ENCODE measurements around the gene ACOXL. TPM values are rescaled to one million over a fixed set of nuclear protein-coding genes. Genes with fewer than 3 reads are reported as not detected.

The ACOXL gene
- total RNA-seq, 1 donor from 2014 or later = not detected

DNA sequence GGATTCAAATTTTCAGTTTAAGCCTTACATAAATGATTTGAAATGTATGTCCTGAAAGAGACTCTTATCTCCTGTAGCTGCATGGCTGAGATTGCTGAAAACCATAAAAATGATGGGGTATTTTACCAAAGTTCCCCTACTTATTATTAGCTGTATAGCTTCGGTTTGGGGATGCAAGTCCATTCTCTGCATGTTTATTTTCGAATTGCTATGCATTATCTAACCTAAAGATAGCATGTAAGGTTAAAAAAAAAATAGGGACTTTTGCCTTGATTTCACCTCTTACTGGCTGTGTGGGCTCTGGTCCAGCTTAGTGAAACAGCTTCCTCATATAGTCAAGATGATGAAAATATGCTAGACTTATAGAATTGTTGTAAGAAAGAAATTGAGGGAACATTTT lies 14.0 kb upstream of the ACOXL start:
- no peak for DNase-seq (ENCODE audit: low read depth in 2 of 2)

- DNase-seq (ENCODE audit: low read depth in 2 of 2) = no peak
Measured at GRCh38 chr2:110718990-110719389, 13.4 kb upstream of the ACOXL start.

DNA sequence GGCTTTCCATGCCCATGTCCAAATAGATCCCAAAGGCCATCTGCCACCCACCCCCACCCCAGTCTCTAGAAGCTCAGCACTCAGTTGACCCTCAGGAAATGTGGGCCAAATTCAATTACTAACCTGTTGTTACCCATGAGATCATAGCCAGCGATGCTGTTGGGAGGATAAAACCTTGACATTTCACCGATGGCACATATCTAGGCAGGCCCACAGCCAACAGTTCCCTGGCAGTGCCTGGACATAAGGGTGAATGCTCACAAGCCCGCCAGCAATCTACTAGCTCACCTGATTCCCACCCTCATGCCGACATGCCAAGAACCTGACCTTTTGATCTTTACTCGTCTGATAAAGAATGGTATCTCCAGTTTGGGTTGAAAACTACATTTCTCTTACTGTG lies 11.8 kb upstream of the ACOXL start:
- no peak for DNase-seq (ENCODE audit: low read depth in 2 of 2)

DNA sequence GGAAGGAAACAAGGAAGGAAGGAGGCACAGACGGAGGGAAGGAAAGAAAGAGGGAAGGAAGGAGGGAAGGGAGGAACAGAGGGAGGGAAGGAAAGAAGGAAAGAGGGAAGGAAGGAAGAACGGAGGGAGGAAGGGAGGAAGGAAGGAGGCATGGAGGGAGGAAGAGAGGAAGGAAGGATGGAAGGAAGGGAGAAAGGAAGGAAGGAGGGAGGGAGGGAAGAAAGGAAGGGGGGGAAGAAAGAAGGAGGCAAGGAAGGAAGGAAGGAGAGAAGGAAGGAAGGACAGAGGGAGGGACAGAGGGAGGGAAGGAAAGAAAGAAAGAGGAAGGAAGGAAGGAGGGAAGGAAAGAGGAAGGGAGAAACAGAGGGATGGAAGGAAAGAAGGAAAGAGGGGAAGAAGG lies 7.6 kb upstream of the ACOXL start:
- DNase-seq (ENCODE audit: low read depth in 2 of 2) = no peak

DNA sequence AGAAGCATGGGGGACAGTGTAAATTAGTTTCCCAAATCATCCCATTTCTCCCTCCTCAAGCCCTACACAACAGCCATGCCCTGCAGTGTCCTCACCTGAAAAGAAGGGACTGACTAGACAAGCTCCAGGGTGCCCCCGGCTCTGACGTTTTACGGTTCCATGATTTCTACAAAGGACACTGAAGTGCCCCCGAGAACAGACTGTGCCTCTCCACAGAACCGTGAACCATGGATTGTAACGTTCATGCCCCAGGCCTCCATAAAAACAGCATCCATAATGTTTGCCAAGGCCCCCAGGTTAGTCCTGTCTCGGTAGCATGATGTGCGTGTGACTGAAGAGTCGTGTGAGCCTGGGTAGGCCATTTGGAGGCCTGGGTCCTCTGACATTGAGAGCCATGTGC lies 7.0 kb upstream of the ACOXL start:
- no peak for DNase-seq (ENCODE audit: low read depth in 2 of 2)

- DNase-seq (ENCODE audit: low read depth in 2 of 2) = no peak
Measured at GRCh38 chr2:110725859-110726258, 6.5 kb upstream of the ACOXL start.

GRCh38 chr2:110726285-110726684 lies 6.1 kb upstream of the ACOXL start:
- no peak for DNase-seq (ENCODE audit: low read depth in 2 of 2)

GRCh38 chr2:110727923-110728322 lies 4.5 kb upstream of the ACOXL start:
- no peak for DNase-seq (ENCODE audit: low read depth in 2 of 2)

- DNase-seq (ENCODE audit: low read depth in 2 of 2) = no peak
Measured at GRCh38 chr2:110729106-110729505, 3.3 kb upstream of the ACOXL start.

DNA sequence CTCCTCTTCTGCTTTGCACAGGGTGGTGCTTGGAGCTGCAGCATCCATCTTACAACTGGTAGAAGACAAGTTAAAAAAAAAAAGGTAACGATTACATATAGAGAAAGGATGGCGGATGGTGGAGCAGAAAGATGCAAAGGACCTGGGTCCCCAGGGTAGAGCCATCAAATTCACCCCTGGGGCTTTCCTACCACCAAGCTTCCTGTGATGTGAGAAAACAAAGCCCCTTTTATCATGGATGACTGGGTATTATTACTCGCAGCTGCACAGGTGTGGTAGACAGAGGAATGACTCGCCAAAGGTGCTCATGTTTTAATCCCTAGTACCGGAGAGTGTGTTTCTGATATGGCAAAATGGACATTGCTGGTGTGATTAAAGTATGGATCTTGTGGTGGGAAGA lies 1.3 kb upstream of the ACOXL start:
- DNase-seq (ENCODE audit: low read depth in 2 of 2) = no peak

- no peak for DNase-seq (ENCODE audit: low read depth in 2 of 2)
Measured at GRCh38 chr2:110735366-110735765, 3.0 kb downstream of the ACOXL start.

GRCh38 chr2:110737783-110738182 lies 5.4 kb downstream of the ACOXL start:
- no peak for DNase-seq (ENCODE audit: low read depth in 2 of 2)

DNA sequence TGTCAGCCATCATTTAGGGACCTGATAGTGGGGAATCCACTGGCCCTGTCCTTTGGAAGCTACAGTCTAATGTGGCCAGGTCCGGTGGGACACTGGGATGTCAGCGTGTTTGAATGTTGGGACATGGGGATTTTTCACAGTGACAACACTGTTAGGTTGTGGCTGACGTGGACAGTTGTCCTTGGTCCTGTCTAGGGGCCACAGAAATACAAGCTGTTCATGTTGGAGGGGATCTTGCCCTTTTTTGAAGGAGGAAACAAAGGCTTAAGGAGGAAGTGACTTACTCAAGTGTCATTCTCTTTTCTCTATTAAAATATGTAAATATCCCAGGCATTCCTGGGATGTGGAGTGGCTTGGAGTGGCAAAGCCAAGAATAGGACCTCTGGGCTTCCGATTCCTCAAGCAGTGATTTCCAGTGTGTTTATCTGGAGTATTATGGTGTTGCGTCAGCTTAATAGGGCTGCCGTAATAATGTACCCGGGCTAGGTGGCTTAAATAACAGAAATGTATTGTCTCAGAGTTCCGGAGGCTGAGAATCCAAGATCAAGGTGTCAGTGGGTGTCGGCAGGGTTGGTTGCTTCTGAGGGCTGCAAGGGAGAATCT lies 8.5 kb downstream of the ACOXL start:
- no peak for DNase-seq (ENCODE audit: low read depth in 2 of 2)

DNA sequence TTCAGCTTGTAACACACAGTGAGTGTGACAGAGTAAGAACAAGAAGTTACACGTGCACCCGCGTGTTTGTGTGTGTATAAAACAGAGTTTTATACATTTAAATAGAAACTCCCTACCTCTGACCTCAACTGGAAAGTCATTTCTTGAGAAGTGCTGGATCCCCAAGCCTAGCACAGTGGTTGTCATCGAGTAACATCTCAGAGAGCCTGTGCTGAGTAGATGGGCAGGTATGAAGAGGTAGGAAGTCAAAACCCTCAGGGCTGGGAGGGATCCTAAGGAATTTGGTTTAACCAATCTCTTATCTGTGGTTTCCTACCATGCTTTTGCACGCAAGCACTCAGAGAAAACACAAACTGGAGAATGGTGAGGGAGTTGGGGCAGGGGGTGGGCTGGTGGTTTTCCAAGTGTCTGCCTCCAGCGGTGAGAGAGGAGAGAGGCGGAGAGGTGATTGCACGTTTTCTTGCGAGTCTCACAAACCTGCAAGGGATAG lies 9.2 kb downstream of the ACOXL start:
- DNase-seq (ENCODE audit: low read depth in 2 of 2) = no peak

- no peak for DNase-seq (ENCODE audit: low read depth in 2 of 2)
Measured at GRCh38 chr2:110742412-110742811, 10.0 kb downstream of the ACOXL start.

- no peak for DNase-seq (ENCODE audit: low read depth in 2 of 2)
Measured at GRCh38 chr2:110743600-110743999, 11.2 kb downstream of the ACOXL start.

- DNase-seq (ENCODE audit: low read depth in 2 of 2) = no peak
Measured at GRCh38 chr2:110744429-110744828, 12.1 kb downstream of the ACOXL start.

DNA sequence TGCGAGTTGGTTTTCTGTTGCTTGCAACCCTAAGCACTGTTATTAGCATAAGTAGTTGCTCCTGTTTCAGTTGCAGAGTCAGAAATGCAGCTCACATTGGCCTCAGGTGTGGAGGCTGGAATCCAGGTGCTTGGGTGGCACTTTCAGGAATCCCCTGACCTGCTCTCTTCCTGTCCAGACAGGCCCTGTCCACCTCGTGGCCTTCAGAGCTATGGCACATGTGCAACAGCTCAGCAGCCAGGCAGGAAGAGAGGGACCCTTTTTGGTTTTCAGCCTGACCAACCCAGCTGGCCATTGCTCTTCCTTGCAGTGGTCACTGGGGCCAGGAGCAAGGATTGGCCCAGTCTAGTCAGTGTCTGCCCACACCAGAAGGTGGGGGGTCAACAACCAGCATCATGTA lies 12.7 kb downstream of the ACOXL start:
- no peak for DNase-seq (ENCODE audit: low read depth in 2 of 2)

- no peak for DNase-seq (ENCODE audit: low read depth in 2 of 2)
Measured at GRCh38 chr2:110746586-110747521, 14.5 kb downstream of the ACOXL start.

GRCh38 chr2:110747522-110748488 lies 15.4 kb downstream of the ACOXL start:
- DNase-seq (ENCODE audit: low read depth in 2 of 2) = no peak

- no peak for DNase-seq (ENCODE audit: low read depth in 2 of 2)
Measured at GRCh38 chr2:110748489-110748867, 16.1 kb downstream of the ACOXL start.

DNA sequence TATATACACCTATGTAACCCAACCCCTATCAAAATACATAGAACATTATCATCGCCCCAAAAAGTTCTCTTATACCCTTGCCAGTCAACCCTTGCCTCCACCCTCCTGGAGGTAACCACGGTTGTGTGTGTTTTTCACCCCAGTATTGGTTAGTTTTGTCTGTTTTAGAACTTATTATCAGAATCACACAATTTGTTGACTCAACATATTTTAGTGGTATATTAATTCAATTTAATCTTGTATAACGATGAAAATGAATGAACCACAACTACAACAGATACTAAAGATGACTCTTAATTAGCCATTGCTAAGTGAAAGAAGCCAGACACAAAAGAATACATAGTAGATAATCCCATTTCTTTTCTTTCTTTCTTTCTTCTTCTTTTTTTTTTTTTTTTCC lies 19.3 kb downstream of the ACOXL start:
- no peak for DNase-seq (ENCODE audit: low read depth in 2 of 2)
